Activated CD4-positive, CD25-positive, alpha-beta regulatory T cell treated with anti-CD3 and anti-CD28 coated beads, Interleukin-2, amount 50 U/mL, for 16 hours (primary cell): Measurements from ENCODE around the gene POLRMT.
"Not testable (repeated sequence)": the region's sequence is repeated elsewhere in the genome, so short reads cannot be mapped to it uniquely, and the experiment has no call there.

Experiments used
- DNase-seq: peaks from one replicate; pipeline ENCODE4 v3.0.0-alpha.2; 2020; ENCODE audit warnings: low read depth, low spot score

POLRMT gene

GRCh38 chr19:593505-593904 lies 39.8 kb downstream of the POLRMT start:
- no peak for DNase-seq

GRCh38 chr19:593055-593454 lies 40.3 kb downstream of the POLRMT start:
- no peak for DNase-seq

- no peak for DNase-seq
Measured at GRCh38 chr19:592101-592500, 41.2 kb downstream of the POLRMT start.

GRCh38 chr19:591099-591958 lies 42.0 kb downstream of the POLRMT start:
- DNase-seq: no peak

- no peak for DNase-seq
Measured at GRCh38 chr19:590750-591098, 42.6 kb downstream of the POLRMT start.

GRCh38 chr19:590396-590745 lies 43.0 kb downstream of the POLRMT start:
- no peak for DNase-seq

- DNase-seq: no peak
Measured at GRCh38 chr19:589693-590395, 43.5 kb downstream of the POLRMT start, which contains the start of gene HCN2. TSS of gene HCN2 (plus strand) at chr19:589881. CDS start at chr19:589946, 65 bp downstream.

GRCh38 chr19:588741-589692 lies 44.3 kb downstream of the POLRMT start:
- no peak for DNase-seq

- DNase-seq: no peak
Measured at GRCh38 chr19:588093-588740, 45.1 kb downstream of the POLRMT start.

- no peak for DNase-seq
Measured at GRCh38 chr19:585551-586110, 47.7 kb downstream of the POLRMT start.

GRCh38 chr19:585146-585545 lies 48.2 kb downstream of the POLRMT start:
- DNase-seq: not testable (repeated sequence)

- peak; percentile 38 for DNase-seq
Measured at GRCh38 chr19:584240-585001, 48.9 kb downstream of the POLRMT start.

- DNase-seq: no peak
Measured at GRCh38 chr19:583968-584239, 49.4 kb downstream of the POLRMT start.

GRCh38 chr19:583198-583967 lies 50.0 kb downstream of the POLRMT start:
- no peak for DNase-seq

GRCh38 chr19:582497-583197 lies 50.7 kb downstream of the POLRMT start:
- DNase-seq: no peak

- DNase-seq: no peak
Measured at GRCh38 chr19:581399-582111, 51.8 kb downstream of the POLRMT start.

- DNase-seq: no peak
Measured at GRCh38 chr19:580274-580835, 53.0 kb downstream of the POLRMT start.

GRCh38 chr19:579842-580155 lies 53.5 kb downstream of the POLRMT start:
- DNase-seq: no peak
